ENCODE measurements around the gene C1orf159.

Gene C1orf159

DNA sequence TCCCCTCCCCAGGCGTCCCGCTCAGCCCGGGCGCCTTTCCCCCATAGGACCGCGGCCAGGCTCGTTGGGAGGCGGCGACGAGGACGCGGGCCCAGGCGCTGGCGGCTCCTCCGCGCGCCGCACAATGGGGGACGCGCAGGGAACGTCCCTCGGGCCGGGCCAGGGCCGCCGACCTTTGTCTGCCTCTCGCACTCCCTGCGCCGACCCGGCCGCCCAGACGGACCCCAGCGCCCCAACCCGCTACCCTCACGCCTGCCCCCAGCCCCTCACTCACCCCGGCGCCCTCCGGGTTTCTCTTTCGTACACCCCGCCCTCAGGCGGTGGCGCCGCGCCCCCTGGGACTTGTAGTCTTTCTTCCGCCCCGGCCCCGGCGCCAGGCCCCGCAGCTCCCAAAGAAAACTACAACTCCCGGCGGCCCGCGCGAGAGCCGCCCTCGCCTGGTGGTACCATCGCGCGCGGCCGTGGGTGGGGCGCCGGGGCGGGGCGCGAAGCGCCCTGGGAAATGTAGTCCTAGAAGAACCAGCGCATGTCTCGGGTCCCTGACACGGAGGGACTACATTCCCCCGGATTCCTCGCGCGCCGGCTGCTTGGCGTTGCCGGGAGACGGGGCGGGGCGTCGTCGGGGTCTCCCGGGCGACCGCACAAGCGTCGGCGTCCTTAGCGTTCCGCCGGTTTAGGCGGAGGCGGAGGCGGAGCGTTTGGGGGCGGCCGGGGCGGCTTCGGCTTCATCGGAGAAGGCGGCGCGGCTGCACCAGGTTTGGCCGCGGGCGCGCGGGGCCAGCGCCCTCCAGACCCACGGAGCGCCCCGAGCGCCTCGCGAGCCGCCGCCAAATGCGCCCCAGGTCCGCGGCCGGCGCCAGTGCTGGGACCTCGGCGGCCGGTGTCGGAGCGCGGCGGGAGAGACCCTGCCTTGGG is at the start of gene C1orf159 (continued):
- peak; percentile 77 for TF ChIP-seq SP2 (tag by site-specific recombination; IDR thresholded peaks at IDR 0.05)
- peak; percentile 74 for TF ChIP-seq ZNF341 (tag by site-specific recombination; IDR thresholded peaks at IDR 0.05; ENCODE audit: low read depth)
- TF ChIP-seq ZBTB8A (tag by site-specific recombination; IDR thresholded peaks at IDR 0.05) = peak; percentile 89
- no peak for TF ChIP-seq ZNF223 (tag by site-specific recombination; IDR thresholded peaks at IDR 0.05)
- TF ChIP-seq ZSCAN16 (tag by site-specific recombination; IDR thresholded peaks at IDR 0.05) = no peak
- TF ChIP-seq GLI4 (tag by site-specific recombination; IDR thresholded peaks at IDR 0.05) = no peak
- no peak for TF ChIP-seq ZNF221 (tag by site-specific recombination; IDR thresholded peaks at IDR 0.05; ENCODE audit: borderline replicate concordance)
- TF ChIP-seq ZNF112 (tag by site-specific recombination; IDR thresholded peaks at IDR 0.05) = no peak
- TF ChIP-seq ZNF600 (tag by site-specific recombination; IDR thresholded peaks at IDR 0.05) = no peak
- no peak for TF ChIP-seq ZFP69B (tag by site-specific recombination; IDR thresholded peaks at IDR 0.05)

DNA sequence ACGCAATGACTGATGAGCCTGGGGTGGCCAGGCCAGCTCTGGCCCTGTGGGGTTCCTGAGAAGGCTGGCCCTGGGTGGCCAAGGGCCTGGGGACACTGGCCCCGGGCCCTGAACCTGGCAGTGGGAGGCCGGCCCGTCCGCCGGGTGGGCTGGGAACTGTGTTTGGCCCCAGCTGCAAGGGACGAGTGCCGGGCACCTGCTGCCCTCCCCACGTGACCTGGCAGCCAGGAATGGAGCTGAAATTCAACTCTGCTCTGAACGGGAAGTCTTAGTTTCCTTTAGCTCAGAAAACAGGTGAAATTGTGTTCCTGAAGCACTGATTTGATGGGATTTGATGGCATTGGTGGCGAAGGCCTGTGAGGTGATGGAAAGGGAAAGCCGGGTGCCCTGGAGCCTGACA is 49.6 kb upstream of the C1orf159 start:
- no peak overlapping the region for H3K27ac ChIP-seq (ENCODE audit: extremely low read depth, low read depth, low read length)
- no peaks in the 10 kb centered on the region for H3K36me3 ChIP-seq (ENCODE audit: control insufficient read depth in 2 of 2, insufficient read depth in 1 of 2, low read length in 2 of 2)
- H3K4me1 ChIP-seq (ENCODE audit: control insufficient read depth, insufficient read depth, low read length) = no peaks in the 10 kb centered on the region
- TF ChIP-seq ZNF248 (tag by site-specific recombination; IDR thresholded peaks at IDR 0.05) (no peak), ZNF558 (tag by site-specific recombination; IDR thresholded peaks at IDR 0.05) (no peak), ZNF133 (tag by site-specific recombination; IDR thresholded peaks at IDR 0.05) (no peak), ZNF391 (tag by site-specific recombination; IDR thresholded peaks at IDR 0.05; ENCODE audit: borderline replicate concordance, low read depth) (no peak)
- no peak overlapping the region for H3K4me3 ChIP-seq (ENCODE audit: low read depth, low read length)
- no peaks in the 10 kb centered on the region for H3K9me3 ChIP-seq (ENCODE audit: control insufficient read depth, insufficient read depth, low read depth, low read length)
- CTCF ChIA-PET = interaction anchor here (0.6 kb wide), 1 partner anchor 225 kb away, joined by 3 read pairs; no protein-coding TSS in a partner anchor
- POLR2A ChIA-PET = no interaction called here

- Histone ChIP-seq H3K36me3 (ENCODE audit: control insufficient read depth in 2 of 2, insufficient read depth in 1 of 2, low read length in 2 of 2) (no peaks in the 10 kb centered on the region), H3K4me3 (ENCODE audit: low read depth, low read length) (peak overlapping the region; percentile 20), H3K27ac (ENCODE audit: extremely low read depth, low read depth, low read length) (no peak overlapping the region), H3K9me3 (ENCODE audit: control insufficient read depth, insufficient read depth, low read depth, low read length) (no peaks in the 10 kb centered on the region), H3K4me1 (ENCODE audit: control insufficient read depth, insufficient read depth, low read length) (no peaks in the 10 kb centered on the region)
- CTCF ChIA-PET = no interaction called here
- POLR2A ChIA-PET = no interaction called here
- no peak for TF ChIP-seq KLF16 (tag by site-specific recombination; IDR thresholded peaks at IDR 0.05)
- TF ChIP-seq SALL2 (tag by site-specific recombination; IDR thresholded peaks at IDR 0.05; ENCODE audit: borderline replicate concordance) = no peak
- no peak for TF ChIP-seq ZFP41 (tag by site-specific recombination; IDR thresholded peaks at IDR 0.05; ENCODE audit: borderline replicate concordance)
- no peak for TF ChIP-seq ZNF280D (tag by site-specific recombination; IDR thresholded peaks at IDR 0.05)
- TF ChIP-seq, protein P1, sequence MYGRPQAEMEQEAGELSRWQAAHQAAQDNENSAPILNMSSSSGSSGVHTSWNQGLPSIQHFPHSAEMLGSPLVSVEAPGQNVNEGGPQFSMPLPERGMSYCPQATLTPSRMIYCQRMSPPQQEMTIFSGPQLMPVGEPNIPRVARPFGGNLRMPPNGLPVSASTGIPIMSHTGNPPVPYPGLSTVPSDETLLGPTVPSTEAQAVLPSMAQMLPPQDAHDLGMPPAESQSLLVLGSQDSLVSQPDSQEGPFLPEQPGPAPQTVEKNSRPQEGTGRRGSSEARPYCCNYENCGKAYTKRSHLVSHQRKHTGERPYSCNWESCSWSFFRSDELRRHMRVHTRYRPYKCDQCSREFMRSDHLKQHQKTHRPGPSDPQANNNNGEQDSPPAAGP (tag by site-specific recombination; IDR thresholded peaks at IDR 0.05) = no peak
- no peak for TF ChIP-seq ZNF391 (tag by site-specific recombination; IDR thresholded peaks at IDR 0.05; ENCODE audit: borderline replicate concordance, low read depth)
- TF ChIP-seq, protein P2, sequence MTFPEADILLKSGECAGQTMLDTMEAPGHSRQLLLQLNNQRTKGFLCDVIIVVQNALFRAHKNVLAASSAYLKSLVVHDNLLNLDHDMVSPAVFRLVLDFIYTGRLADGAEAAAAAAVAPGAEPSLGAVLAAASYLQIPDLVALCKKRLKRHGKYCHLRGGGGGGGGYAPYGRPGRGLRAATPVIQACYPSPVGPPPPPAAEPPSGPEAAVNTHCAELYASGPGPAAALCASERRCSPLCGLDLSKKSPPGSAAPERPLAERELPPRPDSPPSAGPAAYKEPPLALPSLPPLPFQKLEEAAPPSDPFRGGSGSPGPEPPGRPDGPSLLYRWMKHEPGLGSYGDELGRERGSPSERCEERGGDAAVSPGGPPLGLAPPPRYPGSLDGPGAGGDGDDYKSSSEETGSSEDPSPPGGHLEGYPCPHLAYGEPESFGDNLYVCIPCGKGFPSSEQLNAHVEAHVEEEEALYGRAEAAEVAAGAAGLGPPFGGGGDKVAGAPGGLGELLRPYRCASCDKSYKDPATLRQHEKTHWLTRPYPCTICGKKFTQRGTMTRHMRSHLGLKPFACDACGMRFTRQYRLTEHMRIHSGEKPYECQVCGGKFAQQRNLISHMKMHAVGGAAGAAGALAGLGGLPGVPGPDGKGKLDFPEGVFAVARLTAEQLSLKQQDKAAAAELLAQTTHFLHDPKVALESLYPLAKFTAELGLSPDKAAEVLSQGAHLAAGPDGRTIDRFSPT (tag by site-specific recombination; IDR thresholded peaks at IDR 0.05) = no peak
- no peak for TF ChIP-seq ZNF157 (tag by site-specific recombination; IDR thresholded peaks at IDR 0.05)
- no peak for TF ChIP-seq ZNF704 (tag by site-specific recombination; IDR thresholded peaks at IDR 0.05)
- no peak for TF ChIP-seq ZNF416 (tag by site-specific recombination; IDR thresholded peaks at IDR 0.05)
- TF ChIP-seq ZNF174 (tag by site-specific recombination; IDR thresholded peaks at IDR 0.05) = no peak
These were observed 49.0 kb upstream of the C1orf159 start for GRCh38 chr1:1164701-1165451.
